GM10266 (cell line): ENCODE data around the gene TRO.

Source experiments
- DNase-seq: peaks from one replicate; pipeline ENCODE4 v3.0.0; 2012; ENCODE audit errors: extremely low spot score
- TF ChIP-seq, protein P1 (sequence below): IDR thresholded peaks from 2 replicates; pipeline ENCODE4 v1.5.1; 2012; ENCODE audit warnings: mild to moderate bottlenecking, low read depth; ENCODE audit not compliant: control insufficient read depth, insufficient read depth; ENCODE audit errors: missing control alignments

Gene TRO, protein sequence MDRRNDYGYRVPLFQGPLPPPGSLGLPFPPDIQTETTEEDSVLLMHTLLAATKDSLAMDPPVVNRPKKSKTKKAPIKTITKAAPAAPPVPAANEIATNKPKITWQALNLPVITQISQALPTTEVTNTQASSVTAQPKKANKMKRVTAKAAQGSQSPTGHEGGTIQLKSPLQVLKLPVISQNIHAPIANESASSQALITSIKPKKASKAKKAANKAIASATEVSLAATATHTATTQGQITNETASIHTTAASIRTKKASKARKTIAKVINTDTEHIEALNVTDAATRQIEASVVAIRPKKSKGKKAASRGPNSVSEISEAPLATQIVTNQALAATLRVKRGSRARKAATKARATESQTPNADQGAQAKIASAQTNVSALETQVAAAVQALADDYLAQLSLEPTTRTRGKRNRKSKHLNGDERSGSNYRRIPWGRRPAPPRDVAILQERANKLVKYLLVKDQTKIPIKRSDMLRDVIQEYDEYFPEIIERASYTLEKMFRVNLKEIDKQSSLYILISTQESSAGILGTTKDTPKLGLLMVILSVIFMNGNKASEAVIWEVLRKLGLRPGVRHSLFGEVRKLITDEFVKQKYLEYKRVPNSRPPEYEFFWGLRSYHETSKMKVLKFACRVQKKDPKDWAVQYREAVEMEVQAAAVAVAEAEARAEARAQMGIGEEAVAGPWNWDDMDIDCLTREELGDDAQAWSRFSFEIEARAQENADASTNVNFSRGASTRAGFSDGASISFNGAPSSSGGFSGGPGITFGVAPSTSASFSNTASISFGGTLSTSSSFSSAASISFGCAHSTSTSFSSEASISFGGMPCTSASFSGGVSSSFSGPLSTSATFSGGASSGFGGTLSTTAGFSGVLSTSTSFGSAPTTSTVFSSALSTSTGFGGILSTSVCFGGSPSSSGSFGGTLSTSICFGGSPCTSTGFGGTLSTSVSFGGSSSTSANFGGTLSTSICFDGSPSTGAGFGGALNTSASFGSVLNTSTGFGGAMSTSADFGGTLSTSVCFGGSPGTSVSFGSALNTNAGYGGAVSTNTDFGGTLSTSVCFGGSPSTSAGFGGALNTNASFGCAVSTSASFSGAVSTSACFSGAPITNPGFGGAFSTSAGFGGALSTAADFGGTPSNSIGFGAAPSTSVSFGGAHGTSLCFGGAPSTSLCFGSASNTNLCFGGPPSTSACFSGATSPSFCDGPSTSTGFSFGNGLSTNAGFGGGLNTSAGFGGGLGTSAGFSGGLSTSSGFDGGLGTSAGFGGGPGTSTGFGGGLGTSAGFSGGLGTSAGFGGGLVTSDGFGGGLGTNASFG (N-terminal part only)

DNA sequence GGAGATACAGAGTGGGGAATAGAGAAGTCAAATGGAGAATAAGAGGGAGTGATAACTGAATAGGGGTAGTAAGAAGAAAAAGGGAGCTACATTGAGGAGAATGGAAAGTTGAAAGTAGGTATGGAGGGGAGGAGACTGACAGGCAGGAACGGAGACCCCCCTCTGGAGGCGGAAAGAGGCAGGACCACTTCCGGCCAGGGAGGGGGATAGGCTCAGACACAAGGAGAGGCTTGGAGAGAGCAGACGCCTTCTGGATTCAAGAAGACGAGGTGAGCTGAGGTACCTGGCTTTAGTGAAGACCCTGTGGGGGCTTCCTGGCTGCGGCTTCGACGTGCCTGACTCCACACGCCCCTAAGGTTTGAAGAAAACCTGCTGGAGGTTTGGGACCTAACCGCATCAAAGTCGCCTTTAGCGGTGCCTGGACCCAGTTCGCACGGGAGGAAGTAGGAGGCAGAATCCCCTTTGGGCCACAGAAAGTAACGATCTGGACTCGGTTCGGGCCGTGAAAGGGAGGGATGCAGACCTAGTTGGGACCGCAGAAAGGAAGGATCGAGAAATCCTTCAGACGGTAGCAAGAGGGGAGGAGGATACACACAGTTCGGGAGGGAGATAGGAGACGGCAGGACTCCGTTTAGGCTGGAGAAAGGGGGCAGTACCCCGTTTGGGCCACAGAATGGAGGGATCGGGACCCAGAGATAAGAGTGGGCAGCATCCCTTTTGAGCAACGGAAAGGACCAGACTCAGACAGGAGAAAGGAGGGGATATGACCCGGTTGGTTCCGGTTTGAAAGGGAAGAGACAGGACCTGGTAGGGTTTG, at the start of gene TRO:
Gene TRO, plus strand, starts transcription at position 215 of the 817 bp plus-strand sequence. CDS start 1,423 bp downstream, outside the sequence.
- TF ChIP-seq, protein P1, sequence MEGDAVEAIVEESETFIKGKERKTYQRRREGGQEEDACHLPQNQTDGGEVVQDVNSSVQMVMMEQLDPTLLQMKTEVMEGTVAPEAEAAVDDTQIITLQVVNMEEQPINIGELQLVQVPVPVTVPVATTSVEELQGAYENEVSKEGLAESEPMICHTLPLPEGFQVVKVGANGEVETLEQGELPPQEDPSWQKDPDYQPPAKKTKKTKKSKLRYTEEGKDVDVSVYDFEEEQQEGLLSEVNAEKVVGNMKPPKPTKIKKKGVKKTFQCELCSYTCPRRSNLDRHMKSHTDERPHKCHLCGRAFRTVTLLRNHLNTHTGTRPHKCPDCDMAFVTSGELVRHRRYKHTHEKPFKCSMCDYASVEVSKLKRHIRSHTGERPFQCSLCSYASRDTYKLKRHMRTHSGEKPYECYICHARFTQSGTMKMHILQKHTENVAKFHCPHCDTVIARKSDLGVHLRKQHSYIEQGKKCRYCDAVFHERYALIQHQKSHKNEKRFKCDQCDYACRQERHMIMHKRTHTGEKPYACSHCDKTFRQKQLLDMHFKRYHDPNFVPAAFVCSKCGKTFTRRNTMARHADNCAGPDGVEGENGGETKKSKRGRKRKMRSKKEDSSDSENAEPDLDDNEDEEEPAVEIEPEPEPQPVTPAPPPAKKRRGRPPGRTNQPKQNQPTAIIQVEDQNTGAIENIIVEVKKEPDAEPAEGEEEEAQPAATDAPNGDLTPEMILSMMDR, result no peak
- DNase-seq, result no peak

DNA sequence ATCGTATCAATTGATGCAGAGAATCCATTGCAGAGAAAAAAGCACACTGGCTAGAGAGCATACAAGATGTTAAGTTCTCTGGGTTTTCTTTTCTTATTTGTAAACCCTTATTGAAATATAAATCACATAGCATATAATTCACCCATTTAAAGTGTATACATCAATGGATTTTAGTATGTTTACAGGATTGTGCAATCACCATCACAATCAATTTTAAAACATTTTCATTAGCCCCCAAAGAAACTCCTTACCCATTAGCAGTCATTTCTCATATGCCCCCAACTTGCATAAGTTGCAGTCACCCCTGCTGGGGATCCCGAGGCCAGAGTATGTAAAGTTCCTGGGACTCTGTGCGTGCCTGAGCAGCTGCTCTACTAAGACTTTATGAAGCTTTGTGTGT, 34.9 kb upstream of the TRO start:
- TF ChIP-seq, protein P1, result no peak
- no peak for DNase-seq

DNA sequence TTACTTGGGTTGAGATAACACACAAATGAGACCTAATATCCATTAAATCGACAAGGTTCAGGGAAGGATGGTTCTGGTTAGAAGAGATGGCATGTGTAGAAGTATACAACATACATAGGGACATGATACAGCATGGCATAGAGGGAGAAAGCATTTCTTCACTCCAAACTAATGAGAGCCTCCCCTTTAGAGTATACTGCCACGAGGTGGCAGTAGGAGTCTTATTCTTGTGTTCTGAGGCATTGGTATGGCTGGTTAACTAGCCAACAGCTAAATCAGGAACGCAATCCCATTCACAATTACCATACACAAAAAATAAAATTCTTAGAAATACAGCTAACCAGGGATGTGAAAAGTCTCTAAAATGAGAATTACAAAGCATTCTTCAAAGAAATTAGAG, 29.1 kb upstream of the TRO start:
- TF ChIP-seq, protein P1, result peak; percentile 57
- peak; percentile 8 for DNase-seq

DNA sequence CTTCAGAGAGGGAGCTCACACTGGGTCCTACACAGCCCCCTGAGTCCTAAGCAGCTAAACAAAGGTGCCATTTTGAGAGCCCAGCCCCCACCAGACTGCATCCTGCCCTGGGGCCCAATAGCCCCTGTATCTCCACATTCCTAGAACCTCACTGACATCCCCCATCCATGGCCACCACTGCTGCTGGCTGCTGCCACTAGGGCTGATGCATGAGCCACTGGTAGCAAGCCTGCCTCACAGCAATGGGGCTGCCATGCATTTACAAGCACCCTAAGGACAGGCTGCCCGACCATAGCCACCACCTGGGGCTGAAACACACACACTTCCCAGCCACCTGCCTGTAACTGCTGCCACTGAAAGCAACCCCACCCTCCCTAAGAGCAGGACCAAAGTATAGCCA, 26.5 kb upstream of the TRO start:
- no peak for DNase-seq

DNA sequence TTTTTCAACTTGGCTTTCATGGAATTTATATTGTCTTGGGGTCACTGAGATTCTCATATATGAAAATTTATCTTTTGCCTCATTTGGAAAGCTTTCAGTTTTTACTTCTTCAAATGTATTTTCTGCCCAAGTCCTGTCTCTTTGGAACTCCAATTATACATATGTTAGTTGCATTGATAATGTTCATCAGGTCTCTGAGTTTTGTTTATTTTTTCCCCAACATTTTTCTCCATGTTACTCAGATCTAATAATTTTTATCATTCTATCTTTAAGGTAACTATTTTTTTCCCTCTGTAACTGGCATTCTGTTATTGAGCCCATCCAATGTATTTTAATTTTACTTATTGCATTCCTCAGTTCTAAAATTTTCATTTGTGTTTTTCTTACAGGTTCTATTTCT, 10.7 kb upstream of the TRO start:
- no peak for DNase-seq
- TF ChIP-seq, protein P1, result no peak

More for the DNA sequence above, 26.5 kb upstream of the TRO start:
- TF ChIP-seq, protein P1, result no peak

DNA sequence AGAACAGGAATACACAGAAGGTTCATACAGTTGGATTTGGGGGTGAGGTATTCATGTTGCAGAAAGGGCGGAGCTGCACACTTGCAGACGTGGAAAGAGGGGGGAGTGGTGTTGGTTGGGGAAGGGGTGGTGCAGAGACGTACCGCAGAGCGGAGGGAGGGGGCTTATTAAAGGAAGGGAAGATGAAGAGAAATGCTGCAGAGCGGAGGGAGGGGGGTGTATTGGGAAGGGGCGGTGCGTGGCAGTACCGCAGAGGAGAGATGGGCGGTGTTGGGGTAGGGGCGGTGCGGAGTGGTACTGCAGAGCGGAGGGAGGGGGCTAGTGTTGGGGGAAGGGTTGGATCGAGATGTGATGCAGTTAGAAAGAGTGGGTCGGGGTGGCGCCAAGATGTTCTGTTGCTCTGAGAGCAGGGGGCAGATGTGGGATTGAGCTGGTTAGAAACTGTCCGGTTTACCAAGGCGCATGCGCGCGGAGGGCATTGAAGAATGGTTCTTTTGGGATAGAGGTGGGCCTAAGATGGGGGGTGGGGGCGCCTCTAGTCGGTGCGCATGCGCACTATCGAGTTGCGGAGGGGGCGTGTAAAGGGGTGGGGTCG, 900 bp downstream of the TRO start:
- peak; percentile 49 for DNase-seq

More for the DNA sequence above, 900 bp downstream of the TRO start:
- TF ChIP-seq, protein P1, result no peak
